Astrocyte of the hippocampus (primary cell): ENCODE measurements around the gene TBXA2R.
"Not testable (repeated sequence)": the region's sequence is repeated elsewhere in the genome, so short reads cannot be mapped to it uniquely, and the experiment has no call there.

ENCODE experiments used
- DNase-seq: peaks from one replicate; pipeline ENCODE4 v3.0.0; 2011; ENCODE audit warnings: low read depth, low spot score

TBXA2R gene

GRCh38 chr19:3605770-3606169, 905 bp downstream of the TBXA2R start:
- DNase-seq = no peak

- no peak for DNase-seq
Observed at GRCh38 chr19:3605361-3605760, 1.3 kb downstream of the TBXA2R start.

GRCh38 chr19:3604987-3605343, 1.7 kb downstream of the TBXA2R start:
- no peak for DNase-seq

- no peak for DNase-seq
Observed at GRCh38 chr19:3604227-3604986, 2.3 kb downstream of the TBXA2R start.

- DNase-seq = no peak
Observed at GRCh38 chr19:3603121-3603811, 3.4 kb downstream of the TBXA2R start.

GRCh38 chr19:3601021-3601420, 5.7 kb downstream of the TBXA2R start:
- no peak for DNase-seq

GRCh38 chr19:3599776-3600187, 6.9 kb downstream of the TBXA2R start:
- DNase-seq = no peak

- DNase-seq = no peak
Observed at GRCh38 chr19:3595521-3596061, 11.1 kb downstream of the TBXA2R start.

- DNase-seq = no peak
Observed at GRCh38 chr19:3593156-3593555, 13.5 kb downstream of the TBXA2R start.

GRCh38 chr19:3591876-3592613, 14.6 kb downstream of the TBXA2R start:
- DNase-seq = no peak

- DNase-seq = no peak
Observed at GRCh38 chr19:3590991-3591659, 15.6 kb downstream of the TBXA2R start.

- no peak for DNase-seq
Observed at GRCh38 chr19:3589949-3590348, 16.7 kb downstream of the TBXA2R start.

GRCh38 chr19:3589439-3589838, 17.2 kb downstream of the TBXA2R start:
- DNase-seq = no peak

- DNase-seq = peak; percentile 17
Observed at GRCh38 chr19:3586707-3587346, 19.8 kb downstream of the TBXA2R start.

- no peak for DNase-seq
Observed at GRCh38 chr19:3586127-3586626, 20.5 kb downstream of the TBXA2R start.

GRCh38 chr19:3585301-3586126, 21.2 kb downstream of the TBXA2R start, which contains the start of gene GIPC3:
TSS of gene GIPC3 (plus strand) at chr19:3585478. CDS start at chr19:3585598, 120 bp downstream.
- no peak for DNase-seq

GRCh38 chr19:3584036-3584802, 22.5 kb downstream of the TBXA2R start:
- DNase-seq = not testable (repeated sequence)

GRCh38 chr19:3581792-3582191, 24.9 kb downstream of the TBXA2R start:
- DNase-seq = not testable (repeated sequence)
